Measurements from ENCODE around the gene TOM1L1. TPM values are rescaled to one million over a fixed set of nuclear protein-coding genes. Genes with fewer than 3 reads are reported as not detected.

The TOM1L1 gene
- total and polyA plus RNA-seq, 2 of the 8 experiments (the other 6 are each of a cell fraction or from before 2014, with no cell fraction given): 47.0 to 60.8 TPM

- H4K8ac ChIP-seq (ENCODE audit: extremely low read depth, insufficient read depth, low read length): peak overlapping the region; percentile 63; the same call in 1 of the 2 replicates
- H3K79me1 ChIP-seq (ENCODE audit: low read depth, low read length): peaks cover 5% of the 10 kb centered on the region; the same call in 1 of the 2 replicates
- H3K27me3 ChIP-seq (replicated peaks in 1 of 4; ENCODE audit: control insufficient read depth in 3 of 4, extremely low read depth in 1 of 4, insufficient read depth in 3 of 4, low read length in 3 of 4): no peaks in the 10 kb centered on the region
- ChIA-PET CTCF (ENCODE audit: partially characterized antibody) (interaction anchor here (1.0 kb wide), 1 partner anchor 17 kb away, joined by 3 read pairs; no protein-coding TSS in a partner anchor), POLR2A (ENCODE audit: partially characterized antibody) (interaction anchor here (0.9 kb wide), 1 partner anchor 11 kb away, joined by 3 read pairs; no protein-coding TSS in a partner anchor)
- peak overlapping the region; percentile 66 to 94 (median 80) for H3K9ac ChIP-seq (replicated peaks in 1 of 4; ENCODE audit: extremely low read depth in 1 of 4, low read depth in 3 of 4, low read length in 3 of 4)
- H3K36me3 ChIP-seq (ENCODE audit: control insufficient read depth in 2 of 4, insufficient read depth in 4 of 4, low read length in 3 of 4): peaks cover 0 to 21% (median 11%) of the 10 kb centered on the region in 4 experiments; a peak in 5 of 8 replicates
- no peak overlapping the region for H4K5ac ChIP-seq (ENCODE audit: insufficient read length, low read depth, low read length)
- peak overlapping the region; percentile 79 for H4K91ac ChIP-seq (replicated peaks; ENCODE audit: insufficient read length, low read length)
- peak overlapping the region in 3 of 4 experiments; percentile 83 to 89 (median 85); a peak in 6 of 8 replicates for H3K4me3 ChIP-seq (ENCODE audit: extremely low read depth in 1 of 4, insufficient read depth in 2 of 4, low read depth in 3 of 4, low read length in 4 of 4)
- no peak overlapping the region; a peak in 3 of 4 replicates for H3K4me2 ChIP-seq (ENCODE audit: insufficient read depth in 1 of 2, low read depth in 2 of 2, low read length in 2 of 2)
- peak overlapping the region; percentile 61 for H2BK5ac ChIP-seq (ENCODE audit: low read depth, low read length)
- no peak overlapping the region for H2BK120ac ChIP-seq (replicated peaks; ENCODE audit: low read depth, low read length)
- 0 out of 2 replicates have a peak overlapping the region, but pooled peaks have one; percentile 88 for H3K18ac ChIP-seq (ENCODE audit: extremely low read depth, low read length)
- peak overlapping the region; percentile 29 for H3K4ac ChIP-seq (replicated peaks; ENCODE audit: insufficient read length, low read depth, low read length)
- 0 out of 2 replicates have a peak overlapping the region, but pooled peaks have one; percentile 55 for H2BK12ac ChIP-seq (ENCODE audit: low read depth, low read length)
- H2AFZ ChIP-seq (ENCODE audit: low read length): peak overlapping the region; percentile 29; the same call in 1 of the 2 replicates
- no peak overlapping the region for H3K23ac ChIP-seq (ENCODE audit: insufficient read length)
- peak overlapping the region; percentile 47; the same call in 1 of the 2 replicates for H2AK5ac ChIP-seq (ENCODE audit: low read depth, low read length)
- TF ChIP-seq KDM1A (IDR thresholded peaks at IDR 0.05; ENCODE audit: borderline replicate concordance, low read length): peak; percentile 48
- 0 out of 4 replicates have a peak, but pooled peaks of 1 of the 2 experiments have one; percentile 1 for TF ChIP-seq SIN3A (conservative IDR thresholded peaks at IDR 0.05 in 1 of 2, IDR thresholded peaks at IDR 0.05 in 1 of 2; ENCODE audit: low read depth in 1 of 2, low read length in 2 of 2)
- TF ChIP-seq SIX5 (IDR thresholded peaks at IDR 0.05; ENCODE audit: low read depth, low read length): no peak
- H3K4me1 ChIP-seq (replicated peaks in 1 of 4; ENCODE audit: control insufficient read depth in 3 of 4, insufficient read depth in 4 of 4, low read length in 3 of 4): peaks cover 4 to 11% (median 9%) of the 10 kb centered on the region in 4 experiments; a peak in 4 of 7 replicates
- 32% methylated on average over 9 of the region's 9 CpGs; no CpG with 5 or more reads in 1 of the 2 experiments for WGBS, 2 experiments (ENCODE audit: extremely low coverage in 1 of 2, insufficient coverage in 1 of 2, insufficient read length in 1 of 2, insufficient replicate concordance in 2 of 2, low coverage in 1 of 2, low lambda C conversion rate in 2 of 2, missing lambda C conversion rate in 1 of 2)
- no peak overlapping the region for H3K14ac ChIP-seq (ENCODE audit: insufficient read length)
- peak overlapping the region; percentile 83 for H3K27ac ChIP-seq (ENCODE audit: low read depth, low read length)
- peaks cover 6 to 21% of the 10 kb centered on the region in 2 experiments for H3K79me2 ChIP-seq (ENCODE audit: control insufficient read depth in 1 of 2, insufficient read depth in 2 of 2, low read length in 2 of 2)
- H2BK20ac ChIP-seq (ENCODE audit: low read length): no peak overlapping the region
- DNase-seq (ENCODE audit: low read depth in 1 of 2, low spot score in 2 of 2): no peak
- FAIRE-seq: no peak
- peaks cover 4% of the 10 kb centered on the region; the same call in 1 of the 2 replicates for H3K23me2 ChIP-seq (ENCODE audit: low read depth, low read length)
- peaks cover 0 to 3% of the 10 kb centered on the region in 2 experiments for H4K20me1 ChIP-seq (replicated peaks in 1 of 2; ENCODE audit: control insufficient read depth in 1 of 2, insufficient read depth in 2 of 2, low read length in 2 of 2)
- no peak overlapping the region for H2BK15ac ChIP-seq (ENCODE audit: low read length)
- H3K56ac ChIP-seq (replicated peaks; ENCODE audit: insufficient read length, low read depth, low read length): peak overlapping the region; percentile 60
- no peaks in the 10 kb centered on the region for H3K9me3 ChIP-seq (ENCODE audit: insufficient read depth in 2 of 2, low read depth in 1 of 2, low read length in 1 of 2)
Measured at GRCh38 chr17:54901230-54901822, 674 bp downstream of the TOM1L1 start.
